GM12878 (cell line): Measurements from ENCODE around the gene PTPRU. TPM values are rescaled to one million over a fixed set of nuclear protein-coding genes. Genes with fewer than 3 reads are reported as not detected.

ENCODE experiments used
- ATAC-seq: fragments of 200-7000 bp; cut with Tn5 transposase; 3 replicates; pipeline ENCODE4 v1.9.1; 2020; ENCODE audit warnings: mild to moderate bottlenecking, moderate library complexity
- BruUV-seq: library from RNA; stranded (reverse); fragments of 400-500 nt; replicated peaks from 2 replicates; lab custom pipeline; 2021; lab: Mats Ljungman, UMichigan
- CTCF ChIA-PET: fragments of 300-600 bp; sonication (Branson Sonifier 250); formaldehyde crosslinking; extraction: SDS; loops from one replicate; lab custom pipeline; 2021; ENCODE audit warnings: inconsistent platforms; lab: Yijun Ruan, JAX
- POLR2A ChIA-PET: fragments of 350-600 bp; formaldehyde crosslinking; extraction: SDS; loops from one replicate; lab custom pipeline; 2021; ENCODE audit warnings: inconsistent platforms; lab: Charles Lee
- RAD21 ChIA-PET: fragments of 300-600 bp; sonication (Branson Sonifier 250); formaldehyde crosslinking; loops from one replicate; lab custom pipeline; 2023; ENCODE audit warnings: antibody characterized with exemption; ENCODE audit not compliant: unreplicated experiment; lab: Charles Lee
- SMC1A ChIA-PET: fragments of 300-600 bp; sonication (Branson Sonifier 250); formaldehyde crosslinking; loops from one replicate; lab custom pipeline; 2023; ENCODE audit not compliant: unreplicated experiment, uncharacterized antibody; lab: Charles Lee
- DNase-seq: peaks from one replicate; pipeline ENCODE4 v3.0.0-alpha.2; 2011; ENCODE audit warnings: low read depth, low spot score
- FAIRE-seq: peaks from 3 replicates; lab custom pipeline; 2011; peaks lifted over from hg19 to GRCh38; lab: Jason Lieb, UNC
- H2AFZ ChIP-seq: 2 replicates; pipeline ENCODE4 v1.6.0; 2011; ENCODE audit warnings: low read depth, low read length, control low read depth; ENCODE audit not compliant: control insufficient read depth
- H3K27ac ChIP-seq: 2 replicates; pipeline ENCODE4 v1.5.1; 2011; ENCODE audit warnings: control low read depth; ENCODE audit not compliant: control insufficient read depth, insufficient read depth
- H3K27me3 ChIP-seq, 2 experiments: replicated peaks in 1 of 2; 2 replicates each; pipeline versions ENCODE4 v1.6.0 to v1.6.1; 2011; ENCODE audit warnings: low read length in 1 of 2; ENCODE audit not compliant: control insufficient read depth in 2 of 2, insufficient read depth in 2 of 2
- H3K36me3 ChIP-seq, 2 experiments: 2 replicates each; pipeline ENCODE4 v1.5.1; 2011; ENCODE audit warnings: low read length in 1 of 2; ENCODE audit not compliant: control insufficient read depth in 2 of 2, insufficient read depth in 2 of 2
- H3K4me1 ChIP-seq: 2 replicates; pipeline ENCODE4 v1.6.1; 2011; ENCODE audit warnings: mild to moderate bottlenecking, low read length, moderate library complexity, mixed read lengths; ENCODE audit not compliant: control insufficient read depth, insufficient read depth
- H3K4me2 ChIP-seq: 2 replicates; pipeline ENCODE4 v1.6.0; 2011; ENCODE audit warnings: control low read depth; ENCODE audit not compliant: control insufficient read depth, insufficient read depth
- H3K4me3 ChIP-seq: fragments of 200-600 bp; sonication (generic); 2 replicates; pipeline ENCODE4 v1.5.1; 2016
- H3K79me2 ChIP-seq: 2 replicates; pipeline ENCODE4 v1.6.0; 2011; ENCODE audit warnings: low read length; ENCODE audit not compliant: control insufficient read depth, insufficient read depth
- H3K9ac ChIP-seq: 2 replicates; pipeline ENCODE4 v1.8.0; 2011; ENCODE audit warnings: low read length, control low read depth, mixed read lengths; ENCODE audit not compliant: control insufficient read depth, insufficient read depth
- H3K9me3 ChIP-seq: replicated peaks from 3 replicates; pipeline ENCODE4 v1.5.1; 2011; ENCODE audit warnings: mild to moderate bottlenecking, low read length; ENCODE audit not compliant: control insufficient read depth, insufficient read depth
- H4K20me1 ChIP-seq: 2 replicates; pipeline ENCODE4 v1.6.0; 2011; ENCODE audit not compliant: control insufficient read depth, insufficient read depth
- CREB1 ChIP-seq: IDR thresholded peaks from 2 replicates; pipeline ENCODE4 v1.6.1; 2012; ENCODE audit warnings: low read depth, mild to moderate bottlenecking, inconsistent platforms
- ETV6 ChIP-seq, 2 experiments: fragments of 450-650 bp in 1 of 2; IDR thresholded peaks in 1 of 2; conservative IDR thresholded peaks in 1 of 2; 2 replicates each; pipeline ENCODE4 v1.6.1; 2014; ENCODE audit warnings: antibody characterized with exemption in 1 of 2, borderline replicate concordance in 1 of 2, low read depth in 1 of 2, mild to moderate bottlenecking in 1 of 2, moderate library complexity in 1 of 2
- RAD21 ChIP-seq: IDR thresholded peaks from 2 replicates; pipeline ENCODE4 v1.6.1; 2011; ENCODE audit warnings: mild to moderate bottlenecking, low read depth, low read length, moderate library complexity; ENCODE audit not compliant: insufficient read depth
- TCF3 ChIP-seq: IDR thresholded peaks from 2 replicates; pipeline ENCODE4 v1.6.1; 2012; ENCODE audit warnings: low read depth, mild to moderate bottlenecking, low read length, borderline replicate concordance; ENCODE audit not compliant: insufficient read depth
- WGBS: methylation state at CpG from one replicate; pipeline ENCODE4 v1.1.6; 2016; ENCODE audit warnings: low lambda C conversion rate; ENCODE audit not compliant: insufficient replicate concordance, insufficient coverage; ENCODE audit errors: missing lambda C conversion rate; 5-methylcytosine and 5-hydroxymethylcytosine counted together
- in situ Hi-C: fragments of 300-500 bp; cut with MboI; formaldehyde crosslinking; loops from 9 replicates; pipeline ENCODE4 v1.14.3; 2018; ENCODE audit warnings: mixed read lengths
- intact Hi-C: fragments of 100-400 bp; cut with micrococcal nuclease; formaldehyde crosslinking; loops from one replicate; pipeline ENCODE4 v1.14.2; 2022; ENCODE audit not compliant: unreplicated experiment
- polyA plus RNA-seq, 11 experiments: library from polyadenylated mRNA; depleted of rRNA in 4 of 11; unstranded in 6 of 11; stranded (reverse) in 5 of 11; fragments of >200 nt; fragmentation: Nextera tagmentation in 4 of 11; fragmentation: Illumina TruSeq in 1 of 11; extraction: Ambion mirVana in 4 of 11; extraction: Trizol in 1 of 11; gene quantifications; 1 replicate in 1 of 11; 2 replicates in 10 of 11; pipeline versions ENCODE4 v1.2.1 to v1.2.3, GENCODE V29; 2011 to 2016; ENCODE audit warnings: inconsistent platforms in 2 of 11, missing spikeins in 2 of 11, low read depth in 1 of 11
- total RNA-seq, 4 experiments: library from RNA; depleted of rRNA in 3 of 4; stranded (reverse); fragments of >200 nt in 3 of 4; fragmentation: Illumina TruSeq in 1 of 4; extraction: Trizol in 1 of 4; gene quantifications; 2 replicates each; pipeline versions ENCODE4 v1.2.1 to v1.2.3, GENCODE V29; 2013 to 2021
- TF ChIP-seq, protein P1 (sequence below): IDR thresholded peaks from 2 replicates; pipeline ENCODE4 v1.6.1; 2011; ENCODE audit warnings: low read depth, low read length, improper control_type of control experiment, borderline replicate concordance
- TF ChIP-seq, protein P2 (sequence below): fragments of 450-650 bp; IDR thresholded peaks from 2 replicates; pipeline ENCODE4 v1.6.1; 2017; ENCODE audit warnings: mild to moderate bottlenecking, moderate library complexity
- TF ChIP-seq, protein P3 (sequence below): IDR thresholded peaks from 2 replicates; pipeline ENCODE4 v1.6.1; 2011; ENCODE audit warnings: borderline replicate concordance, low read depth, mild to moderate bottlenecking, moderate library complexity, low read length; ENCODE audit not compliant: insufficient read depth, poor library complexity, severe bottlenecking

The PTPRU gene
- total and polyA plus RNA-seq, 10 of the 15 experiments (the other 5 are each of a cell fraction or from before 2014, with no cell fraction given), result 0.04 to 2.5 (median 0.73) TPM

GRCh38 chr1:29256394-29256793, 20.1 kb downstream of the PTPRU start:
- TF ChIP-seq, protein P1, sequence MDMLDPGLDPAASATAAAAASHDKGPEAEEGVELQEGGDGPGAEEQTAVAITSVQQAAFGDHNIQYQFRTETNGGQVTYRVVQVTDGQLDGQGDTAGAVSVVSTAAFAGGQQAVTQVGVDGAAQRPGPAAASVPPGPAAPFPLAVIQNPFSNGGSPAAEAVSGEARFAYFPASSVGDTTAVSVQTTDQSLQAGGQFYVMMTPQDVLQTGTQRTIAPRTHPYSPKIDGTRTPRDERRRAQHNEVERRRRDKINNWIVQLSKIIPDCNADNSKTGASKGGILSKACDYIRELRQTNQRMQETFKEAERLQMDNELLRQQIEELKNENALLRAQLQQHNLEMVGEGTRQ, result no peak
- TF ChIP-seq, protein P2, sequence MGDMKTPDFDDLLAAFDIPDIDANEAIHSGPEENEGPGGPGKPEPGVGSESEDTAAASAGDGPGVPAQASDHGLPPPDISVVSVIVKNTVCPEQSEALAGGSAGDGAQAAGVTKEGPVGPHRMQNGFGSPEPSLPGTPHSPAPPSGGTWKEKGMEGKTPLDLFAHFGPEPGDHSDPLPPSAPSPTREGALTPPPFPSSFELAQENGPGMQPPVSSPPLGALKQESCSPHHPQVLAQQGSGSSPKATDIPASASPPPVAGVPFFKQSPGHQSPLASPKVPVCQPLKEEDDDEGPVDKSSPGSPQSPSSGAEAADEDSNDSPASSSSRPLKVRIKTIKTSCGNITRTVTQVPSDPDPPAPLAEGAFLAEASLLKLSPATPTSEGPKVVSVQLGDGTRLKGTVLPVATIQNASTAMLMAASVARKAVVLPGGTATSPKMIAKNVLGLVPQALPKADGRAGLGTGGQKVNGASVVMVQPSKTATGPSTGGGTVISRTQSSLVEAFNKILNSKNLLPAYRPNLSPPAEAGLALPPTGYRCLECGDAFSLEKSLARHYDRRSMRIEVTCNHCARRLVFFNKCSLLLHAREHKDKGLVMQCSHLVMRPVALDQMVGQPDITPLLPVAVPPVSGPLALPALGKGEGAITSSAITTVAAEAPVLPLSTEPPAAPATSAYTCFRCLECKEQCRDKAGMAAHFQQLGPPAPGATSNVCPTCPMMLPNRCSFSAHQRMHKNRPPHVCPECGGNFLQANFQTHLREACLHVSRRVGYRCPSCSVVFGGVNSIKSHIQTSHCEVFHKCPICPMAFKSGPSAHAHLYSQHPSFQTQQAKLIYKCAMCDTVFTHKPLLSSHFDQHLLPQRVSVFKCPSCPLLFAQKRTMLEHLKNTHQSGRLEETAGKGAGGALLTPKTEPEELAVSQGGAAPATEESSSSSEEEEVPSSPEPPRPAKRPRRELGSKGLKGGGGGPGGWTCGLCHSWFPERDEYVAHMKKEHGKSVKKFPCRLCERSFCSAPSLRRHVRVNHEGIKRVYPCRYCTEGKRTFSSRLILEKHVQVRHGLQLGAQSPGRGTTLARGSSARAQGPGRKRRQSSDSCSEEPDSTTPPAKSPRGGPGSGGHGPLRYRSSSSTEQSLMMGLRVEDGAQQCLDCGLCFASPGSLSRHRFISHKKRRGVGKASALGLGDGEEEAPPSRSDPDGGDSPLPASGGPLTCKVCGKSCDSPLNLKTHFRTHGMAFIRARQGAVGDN, result no peak
- TF ChIP-seq RAD21 (no peak), TCF3 (no peak), CREB1 (no peak), ETV6 (conservative IDR thresholded peaks at IDR 0.05 in 1 of 2, IDR thresholded peaks at IDR 0.05 in 1 of 2; ENCODE audit: borderline replicate concordance in 1 of 2, low read depth in 1 of 2) (no peak)
- TF ChIP-seq, protein P3, sequence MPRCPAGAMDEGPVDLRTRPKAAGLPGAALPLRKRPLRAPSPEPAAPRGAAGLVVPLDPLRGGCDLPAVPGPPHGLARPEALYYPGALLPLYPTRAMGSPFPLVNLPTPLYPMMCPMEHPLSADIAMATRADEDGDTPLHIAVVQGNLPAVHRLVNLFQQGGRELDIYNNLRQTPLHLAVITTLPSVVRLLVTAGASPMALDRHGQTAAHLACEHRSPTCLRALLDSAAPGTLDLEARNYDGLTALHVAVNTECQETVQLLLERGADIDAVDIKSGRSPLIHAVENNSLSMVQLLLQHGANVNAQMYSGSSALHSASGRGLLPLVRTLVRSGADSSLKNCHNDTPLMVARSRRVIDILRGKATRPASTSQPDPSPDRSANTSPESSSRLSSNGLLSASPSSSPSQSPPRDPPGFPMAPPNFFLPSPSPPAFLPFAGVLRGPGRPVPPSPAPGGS, result no peak
- in situ Hi-C loops, result no loop called here
- no peak overlapping the region for H3K9ac ChIP-seq

More at GRCh38 chr1:29256394-29256793, 20.1 kb downstream of the PTPRU start:
- no peak overlapping the region for H3K4me2 ChIP-seq
- intact Hi-C loops, result no loop called here
- ChIA-PET RAD21 (no interaction called here), POLR2A (no interaction called here), CTCF (no interaction called here), SMC1A (no interaction called here)
- no TSS peak for BruUV-seq
- H3K36me3 ChIP-seq, result no peaks in the 10 kb centered on the region
- H3K79me2 ChIP-seq, result no peaks in the 10 kb centered on the region
- peak; percentile 61 for ATAC-seq
- no peak overlapping the region for H2AFZ ChIP-seq
- H4K20me1 ChIP-seq, result no peaks in the 10 kb centered on the region
- 27% methylated on average over 5 of the region's 5 CpGs for WGBS
- H3K4me3 ChIP-seq, result no peak overlapping the region
- H3K27me3 ChIP-seq, result peaks cover 6 to 7% of the 10 kb centered on the region in 2 experiments
- no peak overlapping the region for H3K27ac ChIP-seq
- FAIRE-seq, result no peak
- no peak for DNase-seq
- no peaks in the 10 kb centered on the region for H3K4me1 ChIP-seq
- no peaks in the 10 kb centered on the region for H3K9me3 ChIP-seq
